Dermis microvascular lymphatic vessel endothelial cell (primary cell): ENCODE data around the gene WDR74. TPM values are rescaled to one million over a fixed set of nuclear protein-coding genes. Genes with fewer than 3 reads are reported as not detected.
"Not testable (repeated sequence)": the region's sequence is repeated elsewhere in the genome, so short reads cannot be mapped to it uniquely, and the experiment has no call there.

Experiments used
- DNase-seq, 2 donors: peaks; one replicate each; pipeline versions ENCODE4 v3.0.0 to v3.0.0-alpha.2; 2010; ENCODE audit warnings: low read depth in 2 of 2
- total RNA-seq: library from RNA; depleted of rRNA; stranded (reverse); fragments of >200 nt; gene quantifications from 2 replicates; pipeline ENCODE4 v1.2.1, GENCODE V29; 2014

The WDR74 gene
- total RNA-seq, 1 donor from 2014 or later = 79.2 TPM

- peak; percentile 98 to 99 for DNase-seq
Measured at GRCh38 chr11:62841361-62842170, 2.2 kb upstream of the WDR74 start.

DNA sequence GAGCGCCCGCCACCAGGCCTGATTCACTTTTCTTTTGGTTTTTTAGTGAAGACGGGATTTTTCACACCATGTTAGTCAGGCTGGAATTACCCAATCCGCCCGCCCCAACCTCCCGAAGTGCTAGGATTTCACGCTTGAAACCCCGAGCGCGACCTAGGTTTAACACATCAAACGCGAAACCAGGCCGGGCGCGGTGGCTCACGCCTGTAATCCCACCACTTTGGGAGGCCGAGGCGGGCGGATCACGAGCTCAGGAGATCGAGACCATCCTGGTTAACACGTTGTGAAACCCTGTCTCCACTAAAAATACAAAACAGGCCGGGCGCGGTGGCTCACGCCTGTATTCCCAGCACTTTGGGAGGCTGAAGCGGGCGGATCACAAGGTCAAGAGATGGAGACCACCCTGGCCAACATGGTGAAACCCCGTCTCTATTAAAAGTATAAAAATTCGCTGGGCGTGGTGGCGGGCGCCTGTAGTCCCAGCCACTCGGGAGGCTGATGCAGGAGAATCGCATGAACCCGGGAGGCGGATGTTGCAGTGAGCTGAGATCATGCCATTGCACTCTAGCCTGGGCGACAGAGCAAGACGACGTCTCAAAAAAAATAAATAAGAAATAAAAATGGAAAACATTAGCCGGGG lies 1.5 kb upstream of the WDR74 start:
- peak in 1 of 2 donors; percentile 75 for DNase-seq

- DNase-seq = no peak
Measured at GRCh38 chr11:62835336-62835735, 4.1 kb downstream of the WDR74 start.

DNA sequence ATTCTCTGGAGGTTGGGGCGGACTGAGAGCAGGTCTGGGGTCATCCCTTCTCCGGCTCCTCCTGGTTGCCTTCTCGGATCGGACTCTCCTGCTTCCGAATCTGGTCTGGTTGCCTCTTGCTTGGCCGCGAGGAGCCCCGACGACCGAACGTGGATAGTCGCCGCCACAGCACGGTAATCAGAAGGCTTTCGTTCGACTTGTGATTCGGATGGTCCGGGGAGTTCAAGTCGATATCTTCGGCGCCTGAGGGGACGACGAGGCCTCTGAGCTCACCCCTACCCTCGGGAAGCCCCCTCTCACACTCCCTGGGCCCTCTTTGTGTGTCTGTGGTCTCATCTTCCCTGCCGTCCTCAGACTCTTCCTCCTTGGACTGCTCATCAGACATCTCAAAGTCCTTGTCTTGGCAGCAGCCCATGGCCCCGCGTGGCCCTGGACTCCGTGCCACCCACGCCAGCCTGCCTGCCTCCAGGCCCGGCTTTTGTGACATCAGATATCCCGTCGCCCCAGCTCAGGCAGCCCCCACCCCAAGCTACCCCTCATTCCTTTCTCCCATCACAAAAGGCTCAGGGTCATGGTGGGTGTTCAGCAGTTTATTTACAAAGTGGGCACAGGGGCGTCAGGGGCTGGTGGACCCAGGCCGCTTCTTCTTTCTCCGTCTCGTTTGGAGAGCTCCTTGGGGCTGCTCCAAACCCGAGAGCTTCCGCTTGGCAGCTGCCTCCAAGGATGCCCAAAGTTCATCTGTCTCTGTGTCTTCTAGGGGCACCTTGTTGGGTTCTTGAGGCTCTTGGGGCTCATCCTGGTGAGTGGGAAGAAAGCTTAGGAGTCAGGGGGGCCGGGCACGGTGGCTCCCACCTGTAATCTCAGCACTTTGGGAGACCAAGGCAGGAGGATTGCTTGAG lies 6.8 kb downstream of the WDR74 start, which contains the start of gene TEX54:
Gene TEX54 (minus strand): TSS at position 506 of the 899 bp plus-strand sequence.
- DNase-seq = no peak

- DNase-seq = peak; percentile 98 to 99
Measured at GRCh38 chr11:62831520-62832335, 7.7 kb downstream of the WDR74 start, which contains the start of gene STX5. Gene STX5, minus strand, starts transcription at chr11:62832051. Its CDS starts 808 bp downstream, at chr11:62831243.

DNA sequence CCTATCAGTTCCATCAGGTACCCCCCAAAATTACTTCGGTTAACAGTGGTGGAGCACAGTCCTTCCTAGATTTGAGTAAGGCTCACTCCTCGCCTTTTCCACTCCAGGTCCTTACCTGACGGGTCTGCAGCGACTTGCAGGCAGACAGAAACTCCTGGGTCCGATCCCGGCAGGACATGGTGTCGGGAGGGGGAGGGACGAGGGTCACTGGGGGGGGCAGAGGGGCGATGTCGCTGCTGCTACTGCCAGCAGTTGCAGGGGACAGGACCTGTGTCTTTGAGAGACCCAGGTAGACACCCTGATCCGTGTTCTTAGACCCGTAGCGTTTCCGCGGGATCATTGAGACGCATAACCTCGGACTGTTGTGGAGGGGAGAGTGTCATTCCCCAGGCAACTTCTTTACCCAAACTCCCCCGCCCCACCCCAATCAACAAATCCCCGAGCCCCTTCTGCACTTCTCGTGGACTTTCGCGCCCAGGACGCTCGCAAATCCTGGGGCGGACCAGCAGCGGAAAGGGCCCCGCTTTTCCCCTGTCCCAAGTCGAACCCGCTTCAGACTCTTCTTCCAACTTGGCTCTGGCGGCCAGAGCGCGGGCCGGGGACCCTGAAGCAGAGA lies 8.4 kb downstream of the WDR74 start:
- peak in 1 of 2 donors; percentile 25 for DNase-seq

DNA sequence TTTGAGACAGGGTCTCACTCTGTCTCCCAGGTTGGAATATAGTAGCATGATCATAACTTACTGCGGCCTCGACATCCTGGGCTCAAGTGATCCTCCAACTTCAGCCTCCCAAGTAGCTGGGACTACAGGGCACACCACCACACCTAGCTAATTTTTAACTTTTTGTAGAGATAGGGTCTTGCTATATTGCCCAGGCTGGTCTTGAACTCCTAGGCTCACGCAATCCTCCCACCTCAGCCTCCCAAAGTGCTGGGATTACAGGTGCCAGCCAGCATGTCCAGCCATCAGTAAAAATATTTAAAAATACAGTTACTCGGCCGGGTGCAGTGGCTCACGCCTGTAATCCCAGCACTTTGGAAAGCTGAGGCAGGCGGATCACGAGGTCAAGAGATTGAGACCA lies 11.3 kb downstream of the WDR74 start:
- not testable (repeated sequence) for DNase-seq

DNA sequence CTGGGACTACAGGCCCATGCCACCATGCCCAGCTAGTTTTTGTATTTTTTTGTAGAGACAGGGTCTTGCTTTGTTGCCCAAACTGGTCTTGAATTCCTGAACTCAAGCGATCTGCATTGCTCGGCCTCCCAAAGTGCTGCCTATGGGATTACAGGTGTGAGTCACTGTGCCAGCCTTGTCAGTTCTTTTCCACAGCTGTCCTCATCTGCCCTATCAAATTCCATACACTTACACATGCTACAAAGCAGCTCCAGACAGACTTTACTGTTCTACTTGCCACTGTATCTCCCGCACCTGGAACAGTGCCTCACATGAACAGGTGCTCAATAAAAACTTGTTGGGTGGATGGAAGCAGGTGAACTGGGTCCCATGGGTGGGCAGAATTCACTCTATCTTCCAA lies 15.7 kb downstream of the WDR74 start:
- DNase-seq = no peak

DNA sequence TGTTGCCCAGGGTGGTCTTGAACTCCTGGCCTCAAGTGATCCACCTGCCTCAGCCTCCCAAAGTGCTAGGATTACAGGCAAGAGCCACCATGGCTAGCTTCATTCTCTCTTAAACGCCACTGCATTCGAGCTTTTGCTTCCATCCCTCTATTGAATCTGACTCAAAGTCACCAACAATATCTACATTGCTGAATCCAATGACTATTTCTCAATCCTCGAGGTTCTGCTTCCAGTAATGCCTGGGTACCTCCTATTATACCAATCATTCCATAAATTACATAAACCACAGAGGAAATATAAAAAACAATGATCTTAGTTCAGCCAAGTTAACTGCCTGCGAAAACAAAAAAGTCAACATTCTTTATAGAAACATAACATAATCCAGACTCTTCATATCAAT lies 22.3 kb downstream of the WDR74 start:
- no peak for DNase-seq

DNA sequence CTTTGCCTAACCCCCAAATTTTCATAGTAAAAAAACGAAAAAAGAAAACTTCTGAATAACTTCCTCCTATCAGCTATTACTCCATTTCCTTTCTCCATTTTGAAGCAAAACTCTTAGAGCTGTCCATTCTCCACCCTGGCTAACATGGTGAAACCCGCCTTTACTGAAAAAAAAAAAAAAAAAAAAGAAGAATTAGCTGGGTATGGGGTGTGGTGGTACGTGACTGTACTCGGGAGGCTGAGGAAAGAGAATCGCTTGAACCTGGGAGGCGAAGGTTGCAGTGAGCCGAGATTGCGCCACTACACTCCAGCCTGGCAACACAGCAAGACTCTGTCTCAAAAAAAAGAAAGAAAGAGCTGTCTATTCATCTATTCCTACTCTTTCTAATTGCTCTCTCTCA lies 22.8 kb downstream of the WDR74 start:
- no peak for DNase-seq

GRCh38 chr11:62811659-62812058 lies 27.7 kb downstream of the WDR74 start:
- DNase-seq = no peak

DNA sequence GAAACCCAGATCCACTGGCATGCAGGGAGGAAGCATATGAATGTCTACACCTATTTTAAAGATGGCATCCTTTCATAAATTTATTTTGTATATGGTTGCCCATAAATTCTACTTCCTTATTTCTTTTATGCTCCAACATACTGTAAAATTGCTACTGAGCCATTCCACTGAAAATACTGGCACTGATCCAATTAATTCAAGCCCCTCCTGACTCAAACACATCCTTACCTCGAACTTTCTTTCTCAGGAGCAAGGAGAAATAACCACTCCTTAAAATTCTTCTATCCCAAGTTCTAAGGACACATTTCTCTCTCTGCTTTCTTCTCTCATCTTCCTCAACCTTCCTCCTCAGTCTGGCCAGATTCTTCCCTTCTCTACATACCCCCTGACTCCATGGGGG lies 28.6 kb downstream of the WDR74 start:
- no peak for DNase-seq

GRCh38 chr11:62806611-62807121 lies 32.7 kb downstream of the WDR74 start:
- peak in 1 of 2 donors; percentile 17 for DNase-seq

DNA sequence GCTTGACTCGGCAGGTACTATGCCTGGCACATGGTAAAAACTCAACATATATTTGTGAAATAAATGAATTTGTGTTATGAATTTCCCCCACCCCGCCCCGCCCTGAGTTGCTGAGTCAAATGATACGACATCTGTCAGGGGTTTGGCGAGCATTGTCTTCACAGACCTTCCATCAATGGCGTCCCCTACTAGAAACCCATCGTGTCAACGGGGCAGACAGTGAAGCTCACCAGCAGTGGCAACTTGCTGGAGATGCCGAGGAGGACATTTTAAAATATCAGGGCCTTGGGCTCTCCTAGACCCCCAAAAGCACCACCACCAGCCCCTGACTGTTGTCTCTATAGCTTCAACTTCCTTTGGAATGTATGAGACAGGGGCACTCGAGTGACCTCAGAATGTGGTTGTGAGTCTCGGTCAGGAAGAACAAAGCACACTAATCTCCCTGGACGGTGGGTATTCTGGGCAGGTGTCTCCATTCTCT lies 33.4 kb downstream of the WDR74 start:
- peak in 1 of 2 donors; percentile 26 for DNase-seq

- peak; percentile 87 to 95 for DNase-seq
Measured at GRCh38 chr11:62805076-62805892, 34.1 kb downstream of the WDR74 start, which contains the start of gene NXF1. Gene NXF1, minus strand, starts transcription at chr11:62805440. Its CDS starts 84 bp downstream, at chr11:62805356.

DNA sequence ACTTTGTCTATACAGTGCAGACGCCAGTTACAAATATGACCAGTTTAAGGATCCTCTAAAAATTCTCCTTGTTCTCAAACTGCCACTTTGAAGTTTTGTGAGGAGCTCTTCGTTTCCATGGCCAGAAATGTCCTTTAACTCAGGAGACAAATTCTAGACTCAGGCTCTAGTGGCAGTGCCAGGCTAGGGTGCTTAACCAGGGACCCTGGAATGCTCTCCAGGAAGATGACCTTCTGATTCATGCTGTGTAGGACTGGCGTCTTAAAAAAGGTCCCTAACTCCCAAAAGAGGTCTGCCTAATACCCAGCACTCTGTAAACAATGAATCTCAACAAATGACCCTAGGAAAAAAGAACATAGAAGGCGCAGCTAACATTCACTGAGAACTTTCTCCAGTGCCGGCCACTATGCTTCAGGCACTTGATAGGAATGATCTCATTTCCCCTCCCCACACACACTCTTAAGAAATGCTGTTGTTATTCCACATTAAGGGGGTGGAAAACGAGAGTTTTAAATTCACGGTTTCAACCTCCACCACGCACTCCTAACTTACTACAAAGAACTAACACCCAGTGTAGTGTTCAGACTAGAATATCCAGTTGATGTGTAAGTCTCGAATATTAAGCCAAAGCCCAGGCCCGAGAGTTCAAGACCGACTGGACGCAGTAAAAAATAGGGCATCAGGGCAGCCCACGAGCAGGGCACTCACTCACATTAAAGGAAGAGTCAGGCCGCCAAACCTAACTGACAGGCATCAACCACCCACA lies 34.9 kb downstream of the WDR74 start:
- DNase-seq = peak in 1 of 2 donors; percentile 67

GRCh38 chr11:62801071-62801470 lies 38.3 kb downstream of the WDR74 start:
- no peak for DNase-seq

DNA sequence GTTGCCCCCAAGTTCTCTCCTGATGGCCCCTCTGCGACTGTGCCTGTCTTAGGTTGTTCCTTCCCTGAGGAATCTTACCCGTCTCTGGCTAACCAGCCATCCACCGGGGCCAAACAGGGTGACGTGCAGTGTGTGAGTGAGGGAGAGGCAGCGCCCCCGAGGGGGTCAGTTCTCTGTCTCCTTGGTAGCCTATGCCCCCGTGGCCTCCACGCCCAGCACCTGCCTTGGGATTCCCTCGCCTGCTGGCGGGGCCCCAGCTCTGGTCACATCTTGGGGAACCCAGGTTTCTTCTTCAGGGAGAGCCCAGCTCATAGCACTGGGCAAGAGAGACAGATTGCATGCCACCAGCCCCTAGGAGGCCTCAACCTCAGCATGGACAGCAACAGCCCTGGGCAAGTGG lies 39.9 kb downstream of the WDR74 start:
- no peak for DNase-seq
